ENCODE results near the gene EPHA5. TPM values are rescaled to one million over a fixed set of nuclear protein-coding genes. Genes with fewer than 3 reads are reported as not detected.

EPHA5 gene
- total RNA-seq, 3 donors from 2014 or later (not counting 1 experiment from before 2014, with no cell fraction given) = not detected

- H3K36me3 Mint-ChIP-seq = no peaks in the 10 kb centered on the region
- H3K4me3 ChIP-seq (ENCODE audit: low read length) = no peak overlapping the region
- no peaks in the 10 kb centered on the region for H3K9me3 ChIP-seq (ENCODE audit: control insufficient read depth, insufficient read depth, low read length)
- TF ChIP-seq, protein P1, sequence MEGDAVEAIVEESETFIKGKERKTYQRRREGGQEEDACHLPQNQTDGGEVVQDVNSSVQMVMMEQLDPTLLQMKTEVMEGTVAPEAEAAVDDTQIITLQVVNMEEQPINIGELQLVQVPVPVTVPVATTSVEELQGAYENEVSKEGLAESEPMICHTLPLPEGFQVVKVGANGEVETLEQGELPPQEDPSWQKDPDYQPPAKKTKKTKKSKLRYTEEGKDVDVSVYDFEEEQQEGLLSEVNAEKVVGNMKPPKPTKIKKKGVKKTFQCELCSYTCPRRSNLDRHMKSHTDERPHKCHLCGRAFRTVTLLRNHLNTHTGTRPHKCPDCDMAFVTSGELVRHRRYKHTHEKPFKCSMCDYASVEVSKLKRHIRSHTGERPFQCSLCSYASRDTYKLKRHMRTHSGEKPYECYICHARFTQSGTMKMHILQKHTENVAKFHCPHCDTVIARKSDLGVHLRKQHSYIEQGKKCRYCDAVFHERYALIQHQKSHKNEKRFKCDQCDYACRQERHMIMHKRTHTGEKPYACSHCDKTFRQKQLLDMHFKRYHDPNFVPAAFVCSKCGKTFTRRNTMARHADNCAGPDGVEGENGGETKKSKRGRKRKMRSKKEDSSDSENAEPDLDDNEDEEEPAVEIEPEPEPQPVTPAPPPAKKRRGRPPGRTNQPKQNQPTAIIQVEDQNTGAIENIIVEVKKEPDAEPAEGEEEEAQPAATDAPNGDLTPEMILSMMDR (IDR thresholded peaks at IDR 0.05) = no peak
- H3K27me3 Mint-ChIP-seq (ENCODE audit: low read depth in 2 of 2) = no peaks in the 10 kb centered on the region
- WGBS (ENCODE audit: insufficient coverage) = 100% methylated on average over 1 of the region's 1 CpG
- H3K27ac ChIP-seq (ENCODE audit: low read length) = no peak overlapping the region
- no peaks in the 10 kb centered on the region for H3K4me1 Mint-ChIP-seq
- H3K9me3 Mint-ChIP-seq = peaks cover 9 to 10% of the 10 kb centered on the region in 2 donors
- H3K36me3 ChIP-seq (ENCODE audit: control insufficient read depth, insufficient read depth, low read length) = no peaks in the 10 kb centered on the region
- DNase-seq (no peak), ATAC-seq (no peak)
- no peaks in the 10 kb centered on the region for H3K27me3 ChIP-seq (ENCODE audit: control insufficient read depth, insufficient read depth, low read length)
- no peaks in the 10 kb centered on the region for H3K4me1 ChIP-seq (ENCODE audit: control insufficient read depth, insufficient read depth, low read length)
- no peak overlapping the region for H3K27ac Mint-ChIP-seq
- intact Hi-C loops (cut with micrococcal nuclease) = no loop called here
- H3K4me3 Mint-ChIP-seq = no peak overlapping the region
Observed at GRCh38 chr4:65645185-65645584, 25.1 kb downstream of the EPHA5 start.

GRCh38 chr4:65635051-65635821, 35.1 kb downstream of the EPHA5 start:
- Histone ChIP-seq H3K27ac (ENCODE audit: low read length) (no peak overlapping the region), H3K4me3 (ENCODE audit: low read length) (no peak overlapping the region), H3K9me3 (ENCODE audit: control insufficient read depth, insufficient read depth, low read length) (peaks cover 6% of the 10 kb centered on the region), H3K4me1 (ENCODE audit: control insufficient read depth, insufficient read depth, low read length) (no peaks in the 10 kb centered on the region), H3K27me3 (ENCODE audit: control insufficient read depth, insufficient read depth, low read length) (no peaks in the 10 kb centered on the region), H3K36me3 (ENCODE audit: control insufficient read depth, insufficient read depth, low read length) (no peaks in the 10 kb centered on the region)
- Mint-ChIP-seq H3K27me3 (ENCODE audit: low read depth in 2 of 2) (no peaks in the 10 kb centered on the region), H3K27ac (no peak overlapping the region), H3K4me1 (no peaks in the 10 kb centered on the region), H3K4me3 (no peak overlapping the region), H3K36me3 (no peaks in the 10 kb centered on the region), H3K9me3 (peaks cover 10 to 22% of the 10 kb centered on the region in 2 donors)
- ATAC-seq = no peak
- intact Hi-C loops (cut with micrococcal nuclease) = no loop called here
- no peak for DNase-seq
- WGBS (ENCODE audit: insufficient coverage) = 0% methylated on average over 1 of the region's 3 CpGs
- TF ChIP-seq, protein P1 (IDR thresholded peaks at IDR 0.05) = no peak

GRCh38 chr4:65624651-65625050, 45.6 kb downstream of the EPHA5 start:
- ATAC-seq (no peak), DNase-seq (no peak)
- intact Hi-C loops (cut with micrococcal nuclease) = no loop called here
- peaks cover 2 to 4% of the 10 kb centered on the region in 2 donors for H3K9me3 Mint-ChIP-seq
- H3K36me3 Mint-ChIP-seq = no peaks in the 10 kb centered on the region
- H3K27ac Mint-ChIP-seq = no peak overlapping the region
- Histone ChIP-seq H3K9me3 (ENCODE audit: control insufficient read depth, insufficient read depth, low read length) (no peaks in the 10 kb centered on the region), H3K27me3 (ENCODE audit: control insufficient read depth, insufficient read depth, low read length) (no peaks in the 10 kb centered on the region), H3K27ac (ENCODE audit: low read length) (no peak overlapping the region), H3K36me3 (ENCODE audit: control insufficient read depth, insufficient read depth, low read length) (no peaks in the 10 kb centered on the region), H3K4me3 (ENCODE audit: low read length) (no peak overlapping the region), H3K4me1 (ENCODE audit: control insufficient read depth, insufficient read depth, low read length) (no peaks in the 10 kb centered on the region)
- no peaks in the 10 kb centered on the region for H3K27me3 Mint-ChIP-seq (ENCODE audit: low read depth in 2 of 2)
- no peaks in the 10 kb centered on the region for H3K4me1 Mint-ChIP-seq
- TF ChIP-seq, protein P1 (IDR thresholded peaks at IDR 0.05) = no peak
- no peak overlapping the region for H3K4me3 Mint-ChIP-seq

GRCh38 chr4:65623506-65623905, 46.8 kb downstream of the EPHA5 start:
- TF ChIP-seq, protein P1 (IDR thresholded peaks at IDR 0.05) = no peak
- H3K36me3 ChIP-seq (ENCODE audit: control insufficient read depth, insufficient read depth, low read length) = no peaks in the 10 kb centered on the region
- H3K27me3 ChIP-seq (ENCODE audit: control insufficient read depth, insufficient read depth, low read length) = no peaks in the 10 kb centered on the region
- H3K36me3 Mint-ChIP-seq = no peaks in the 10 kb centered on the region
- WGBS (ENCODE audit: insufficient coverage) = no CpG with 5 or more reads among the region's 1 CpG
- no peaks in the 10 kb centered on the region for H3K4me1 ChIP-seq (ENCODE audit: control insufficient read depth, insufficient read depth, low read length)
- intact Hi-C loops (cut with micrococcal nuclease) = no loop called here
- H3K27me3 Mint-ChIP-seq (ENCODE audit: low read depth in 2 of 2) = no peaks in the 10 kb centered on the region
- no peak overlapping the region for H3K27ac ChIP-seq (ENCODE audit: low read length)
- peaks cover 2% of the 10 kb centered on the region in 2 donors for H3K9me3 Mint-ChIP-seq
- H3K9me3 ChIP-seq (ENCODE audit: control insufficient read depth, insufficient read depth, low read length) = no peaks in the 10 kb centered on the region
- ATAC-seq (no peak), DNase-seq (no peak)
- no peak overlapping the region for H3K4me3 ChIP-seq (ENCODE audit: low read length)
- no peak overlapping the region for H3K27ac Mint-ChIP-seq
- H3K4me3 Mint-ChIP-seq = no peak overlapping the region
- no peaks in the 10 kb centered on the region for H3K4me1 Mint-ChIP-seq
